ENCODE results near the gene VAPB.
A peak's percentile ranks its signal among the peaks of the same experiment; 100 is the strongest.

Gene VAPB

DNA sequence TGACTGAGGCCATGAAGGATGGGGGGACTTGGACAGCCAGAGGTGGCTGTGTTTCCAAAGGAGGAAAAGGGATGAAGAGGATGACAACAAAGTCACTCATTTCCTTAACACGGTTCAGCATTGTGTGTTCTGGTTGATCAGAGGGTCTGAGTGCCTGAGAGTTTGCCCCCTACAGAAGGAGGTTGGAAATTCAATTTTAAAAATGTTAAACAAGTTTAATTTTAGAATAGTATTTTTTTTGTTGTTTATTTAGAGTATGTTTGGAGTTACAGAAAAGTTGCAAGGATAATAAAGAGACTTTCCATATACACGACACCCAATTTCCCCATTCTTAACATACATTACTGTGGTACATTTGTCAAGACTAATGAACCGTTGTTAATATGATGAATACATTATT is 10.3 kb upstream of the VAPB start:
- no peak for DNase-seq (ENCODE audit: low spot score)

DNA sequence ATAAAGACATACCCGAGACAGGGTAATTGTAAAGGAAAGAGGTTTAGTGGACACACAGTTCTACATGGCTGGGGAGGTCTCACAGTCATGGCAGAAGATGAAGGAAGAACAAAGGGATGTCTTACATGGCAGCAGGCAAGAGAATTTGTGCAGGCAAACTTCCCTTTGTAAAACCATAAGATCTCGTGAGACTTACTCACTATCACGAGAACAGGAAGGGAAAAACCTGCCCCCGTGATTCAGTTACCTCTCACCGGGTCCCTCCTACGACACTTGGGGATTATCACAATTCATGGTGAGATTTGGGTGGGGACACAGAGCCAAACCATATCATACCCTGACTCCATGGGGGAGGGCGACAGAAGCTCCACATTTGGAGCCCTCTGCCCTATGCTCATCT is 7.4 kb upstream of the VAPB start:
- DNase-seq (ENCODE audit: low spot score) = no peak

DNA sequence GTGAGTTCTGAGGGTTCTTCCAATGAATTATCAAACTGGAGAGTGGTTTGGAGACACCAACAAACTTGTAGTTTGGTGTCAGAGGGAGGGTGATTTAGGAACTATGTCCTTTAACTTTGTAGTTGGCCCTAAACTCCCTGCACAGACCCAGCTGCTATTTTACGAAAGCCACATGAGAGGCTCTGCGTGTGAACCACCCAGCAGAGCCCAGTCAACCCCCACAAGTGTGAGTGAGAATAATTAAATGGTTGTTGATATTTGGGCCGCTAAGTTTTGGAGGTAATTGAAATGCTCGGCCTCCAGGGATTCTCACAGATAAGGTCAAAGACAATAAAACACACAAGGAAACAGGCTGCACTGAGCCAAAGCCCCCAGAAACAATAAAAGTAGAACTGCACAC is 6.9 kb upstream of the VAPB start:
- DNase-seq (ENCODE audit: low spot score) = no peak

DNA sequence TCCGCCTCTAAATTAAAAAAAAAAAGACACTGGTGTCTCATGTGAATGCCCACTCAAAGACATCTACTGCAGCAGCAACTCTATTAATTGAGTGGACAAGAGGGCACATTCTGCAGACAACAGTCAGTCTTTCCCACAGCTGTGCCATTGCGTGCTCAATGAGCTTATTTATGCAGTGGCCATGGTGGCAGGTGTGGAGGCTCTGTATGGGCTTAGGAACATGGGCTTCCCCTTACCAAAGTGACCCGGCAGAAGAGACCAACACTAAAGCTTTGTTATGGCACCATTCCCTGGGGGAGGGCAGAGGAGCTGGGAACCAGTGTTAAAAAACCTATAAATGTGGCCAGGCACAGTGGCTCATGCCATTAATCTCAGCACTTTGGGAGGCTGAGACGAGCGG is 4.2 kb upstream of the VAPB start:
- no peak for DNase-seq (ENCODE audit: low spot score)

DNA sequence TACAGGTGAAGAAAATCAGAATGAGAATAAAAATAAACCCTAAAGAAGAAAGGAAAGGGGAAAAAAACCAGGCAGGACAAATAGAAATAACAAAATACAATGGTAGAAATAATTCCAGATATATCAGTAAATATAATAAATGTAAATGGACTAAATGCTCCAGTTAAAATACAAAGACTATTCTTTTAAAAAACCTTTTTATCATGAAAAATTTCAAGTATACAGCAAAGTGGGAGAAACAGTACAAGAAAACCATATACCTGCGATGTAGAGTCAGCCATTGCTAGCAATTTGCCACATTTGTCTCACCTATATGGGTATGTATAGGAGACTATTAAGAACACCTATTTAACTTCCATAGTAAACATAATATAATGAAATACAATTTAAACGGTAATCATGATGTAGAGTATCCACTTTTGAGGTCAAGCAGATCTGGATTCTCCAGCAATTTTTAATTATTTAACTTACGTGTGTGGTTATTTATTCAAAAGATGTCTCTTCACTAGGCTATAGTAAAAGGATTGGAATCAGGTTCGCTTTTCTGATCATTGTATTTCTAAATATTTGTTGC is 914 bp upstream of the VAPB start:
- no peak for DNase-seq (ENCODE audit: low spot score)

DNA sequence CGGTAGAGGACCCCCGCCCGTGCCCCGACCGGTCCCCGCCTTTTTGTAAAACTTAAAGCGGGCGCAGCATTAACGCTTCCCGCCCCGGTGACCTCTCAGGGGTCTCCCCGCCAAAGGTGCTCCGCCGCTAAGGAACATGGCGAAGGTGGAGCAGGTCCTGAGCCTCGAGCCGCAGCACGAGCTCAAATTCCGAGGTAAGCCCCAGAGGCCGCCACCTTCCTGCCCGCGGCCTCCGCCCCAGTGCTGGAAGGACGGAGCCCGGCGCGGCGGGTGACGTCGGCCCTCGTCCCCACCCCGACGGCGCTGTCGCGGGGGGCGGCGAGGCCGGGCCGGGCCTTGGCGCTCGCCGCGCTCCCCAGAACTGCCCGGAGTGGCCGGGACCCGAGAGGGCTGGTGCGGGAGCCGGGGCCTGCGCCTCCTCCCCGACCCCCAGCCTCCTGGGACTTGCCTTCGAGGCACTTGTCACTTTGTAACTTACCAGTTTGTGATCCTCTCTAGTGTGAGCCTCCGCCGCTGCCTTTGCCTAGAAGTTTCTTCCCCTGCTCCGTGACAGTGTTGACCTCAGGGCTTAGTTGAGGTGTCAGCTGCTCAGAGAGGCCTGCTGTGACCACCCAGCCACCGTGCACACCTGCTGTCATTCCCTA is 417 bp downstream of the VAPB start:
- DNase-seq (ENCODE audit: low spot score) = peak; percentile 73

DNA sequence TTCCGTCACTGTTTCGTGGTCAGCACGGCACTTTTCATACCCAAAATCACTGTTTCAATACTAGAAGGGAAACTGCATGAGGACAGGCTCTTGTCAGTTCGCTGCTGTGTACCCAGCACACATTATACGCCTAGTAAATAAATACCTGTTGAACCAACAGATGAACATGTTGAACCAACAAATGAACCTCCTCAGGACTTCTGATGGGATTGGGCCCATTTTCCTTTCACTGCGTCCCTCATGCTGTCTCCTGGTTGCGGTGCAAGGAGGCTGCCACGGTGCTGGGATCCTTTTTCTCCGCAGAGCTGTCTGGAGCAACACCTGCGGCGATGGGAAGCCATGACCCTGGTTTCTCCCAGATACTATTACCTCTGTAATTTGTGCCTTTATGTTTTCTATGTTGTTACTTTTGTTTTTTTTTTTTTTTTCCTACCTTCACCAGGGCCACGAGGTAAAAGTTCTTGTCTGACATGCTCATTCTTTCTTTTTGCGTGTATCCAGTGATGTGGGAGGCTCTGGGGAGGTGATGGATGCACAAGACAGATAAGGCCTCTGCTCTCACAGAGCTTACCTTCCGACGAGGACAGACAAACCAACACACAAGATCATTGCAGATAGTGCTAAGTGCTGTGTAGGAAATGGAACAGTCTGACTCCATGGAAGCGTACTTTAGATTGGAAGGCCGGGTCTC is 1.1 kb downstream of the VAPB start:
- no peak for DNase-seq (ENCODE audit: low spot score)

DNA sequence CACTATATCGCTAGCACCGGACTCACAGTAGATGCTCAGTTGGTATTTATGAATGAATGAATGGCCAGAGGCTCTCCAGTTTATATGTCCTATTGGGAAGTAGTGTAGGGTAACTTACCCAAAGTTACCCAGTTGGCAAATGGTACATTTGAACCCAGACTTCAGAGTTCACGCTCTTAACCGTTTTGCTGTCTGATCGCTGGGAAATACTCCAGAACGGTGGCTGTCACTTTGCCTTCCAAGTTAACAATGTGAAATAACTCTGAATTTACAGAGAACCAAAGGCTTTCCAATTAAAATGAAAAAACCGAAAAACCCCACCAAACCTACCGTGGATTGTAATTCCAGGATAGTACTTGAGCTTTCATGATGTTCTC is 1.6 kb downstream of the VAPB start:
- DNase-seq (ENCODE audit: low spot score) = no peak

DNA sequence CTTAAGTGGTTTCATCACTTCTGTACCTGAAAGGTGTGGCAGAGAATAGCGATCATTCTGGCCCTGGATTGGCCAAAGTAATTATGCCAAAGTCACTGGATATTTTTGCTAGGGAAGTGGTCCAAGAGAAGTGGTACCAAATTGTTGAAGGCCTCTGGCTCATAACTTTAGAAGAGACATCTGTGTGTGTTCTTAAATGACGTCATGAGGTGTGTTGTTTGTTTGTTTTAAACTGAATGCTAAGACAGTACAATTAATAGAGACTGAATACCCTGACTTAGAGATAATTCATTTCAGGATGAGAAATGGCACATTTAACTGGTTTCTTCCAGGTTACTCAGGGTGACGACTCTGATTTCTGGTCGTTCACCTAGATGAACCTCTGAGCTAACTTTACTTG is 3.3 kb downstream of the VAPB start:
- DNase-seq (ENCODE audit: low spot score) = no peak

DNA sequence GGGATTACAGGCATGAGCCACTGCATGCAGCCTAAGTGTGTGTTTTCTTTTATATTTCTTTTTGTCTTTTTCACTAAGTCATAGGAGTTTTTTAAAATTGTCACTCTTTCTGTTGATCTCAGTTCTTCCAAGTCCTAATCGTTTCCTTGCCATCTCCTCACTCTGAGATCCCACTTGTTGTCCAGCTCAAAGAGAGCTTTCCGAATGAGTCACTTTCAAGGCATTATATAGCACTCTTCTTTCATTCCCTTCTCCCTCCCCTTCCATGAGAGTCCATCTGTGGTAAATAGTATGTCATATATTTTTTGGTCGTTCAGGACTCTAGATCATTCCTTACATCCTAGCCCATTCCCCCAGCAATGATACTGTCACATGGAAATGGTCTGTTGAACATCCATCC is 4.3 kb downstream of the VAPB start:
- no peak for DNase-seq (ENCODE audit: low spot score)

DNA sequence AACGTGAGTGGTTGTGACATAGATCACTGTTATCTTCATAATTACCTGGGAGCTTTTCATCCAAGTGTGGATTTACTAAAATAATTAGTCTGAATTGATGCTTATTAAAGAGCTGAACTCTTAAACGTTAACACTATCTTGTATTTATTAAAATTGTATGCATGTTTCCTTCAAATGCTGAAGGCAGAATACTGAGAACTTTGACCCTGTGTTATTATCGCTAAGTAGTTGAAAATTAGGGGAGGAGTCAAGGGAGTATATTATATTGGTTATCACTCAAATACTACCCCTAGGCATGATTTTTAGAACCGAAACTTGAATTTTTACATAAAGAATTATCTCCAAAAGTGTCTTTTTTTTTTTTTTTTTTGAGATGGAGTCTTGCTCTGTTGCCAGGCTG is 5.8 kb downstream of the VAPB start:
- DNase-seq (ENCODE audit: low spot score) = no peak

DNA sequence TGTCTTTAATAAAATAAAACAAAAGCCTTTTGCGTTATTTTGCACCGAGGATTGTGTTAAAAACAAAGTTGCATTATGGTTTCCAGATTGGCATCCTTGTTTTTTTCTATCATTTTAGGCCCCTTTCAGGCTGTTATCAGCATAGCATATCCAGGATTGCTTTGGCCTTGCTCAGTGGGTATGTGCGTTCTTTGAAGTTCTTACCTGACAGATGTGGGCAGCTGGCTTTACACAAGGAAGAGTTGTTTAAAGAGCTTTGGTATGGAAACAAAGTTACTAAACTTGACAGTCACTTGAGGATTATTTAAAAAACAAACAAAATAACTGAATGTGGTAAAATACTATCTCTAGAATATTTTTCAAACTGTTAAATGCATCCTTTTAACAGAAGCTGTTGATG is 6.6 kb downstream of the VAPB start:
- no peak for DNase-seq (ENCODE audit: low spot score)

DNA sequence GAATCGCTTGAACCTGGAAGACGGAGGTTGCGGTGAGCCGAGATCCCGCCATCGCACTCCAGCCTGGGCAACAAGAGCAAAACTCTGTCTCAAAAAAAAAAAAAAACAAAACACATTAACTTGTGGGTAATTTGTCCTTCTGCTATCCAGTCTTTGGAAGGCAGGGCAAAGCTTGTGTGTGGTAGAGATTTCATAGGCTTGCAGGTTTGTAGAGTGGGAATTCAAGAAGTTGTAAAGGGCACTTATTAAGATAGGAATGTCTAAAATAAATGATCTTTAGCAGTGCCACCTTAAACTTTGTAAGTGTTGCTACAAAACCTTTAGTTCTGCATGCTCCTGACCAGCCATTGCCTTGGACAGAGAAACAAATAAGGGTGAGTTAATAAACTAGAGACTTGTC is 8.4 kb downstream of the VAPB start:
- no peak for DNase-seq (ENCODE audit: low spot score)

DNA sequence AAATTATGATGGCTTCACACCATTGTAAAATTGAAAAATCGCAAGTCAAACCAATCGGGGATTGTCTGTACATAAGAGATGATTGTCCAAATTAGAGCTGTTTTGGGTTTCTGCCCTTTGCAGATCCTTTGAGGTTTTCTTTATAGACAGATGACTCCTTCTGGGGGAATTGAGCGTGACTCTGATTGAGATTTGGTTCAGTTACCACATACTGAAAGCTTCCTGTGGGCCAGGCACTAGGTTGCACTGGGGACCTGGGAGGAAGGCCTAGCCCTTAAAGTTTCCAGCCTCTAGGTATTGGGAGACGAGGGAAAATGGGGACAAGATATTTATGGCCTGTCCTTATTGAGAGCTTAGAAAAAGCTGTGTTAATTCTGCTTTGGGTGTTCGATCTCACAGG is 9.2 kb downstream of the VAPB start:
- DNase-seq (ENCODE audit: low spot score) = no peak

DNA sequence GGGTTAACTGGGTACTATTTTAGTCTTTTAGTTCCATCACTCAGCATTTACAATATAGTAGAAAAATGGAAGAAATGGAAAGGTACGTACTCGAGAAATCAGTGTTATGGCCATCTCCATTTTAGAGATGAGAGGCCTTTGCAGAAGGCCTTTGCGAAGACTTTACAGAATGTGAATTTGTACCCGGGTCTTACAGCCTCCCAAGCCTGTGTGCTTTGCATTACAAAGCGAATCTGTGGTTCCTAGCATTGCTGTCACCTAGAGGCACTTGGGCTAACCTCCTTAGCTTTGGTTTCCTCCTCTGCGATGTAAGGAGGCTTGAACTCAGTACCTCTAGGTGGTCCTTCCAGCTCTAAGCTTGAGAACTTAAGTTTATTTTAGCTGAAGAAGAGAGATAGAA is 10.9 kb downstream of the VAPB start:
- DNase-seq (ENCODE audit: low spot score) = no peak

DNA sequence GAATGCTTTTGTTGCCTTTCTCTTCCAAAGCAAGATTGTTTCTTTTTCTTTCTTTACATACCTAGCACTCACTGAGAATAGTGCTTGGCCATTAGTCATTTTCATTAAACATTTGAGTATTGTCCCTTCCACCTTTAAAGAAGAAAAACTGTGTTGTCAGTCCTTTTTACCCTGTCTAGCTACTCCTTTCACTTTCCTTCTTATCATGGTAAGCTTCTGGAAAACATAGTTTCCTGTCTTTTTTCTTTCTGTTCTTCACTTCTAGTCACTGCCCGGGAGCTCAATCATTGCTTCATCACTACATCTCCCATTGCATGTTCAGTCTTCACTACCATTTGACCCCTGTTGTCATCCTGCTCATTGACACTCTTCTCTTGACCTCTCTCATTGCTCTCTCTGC is 12.1 kb downstream of the VAPB start:
- no peak for DNase-seq (ENCODE audit: low spot score)

DNA sequence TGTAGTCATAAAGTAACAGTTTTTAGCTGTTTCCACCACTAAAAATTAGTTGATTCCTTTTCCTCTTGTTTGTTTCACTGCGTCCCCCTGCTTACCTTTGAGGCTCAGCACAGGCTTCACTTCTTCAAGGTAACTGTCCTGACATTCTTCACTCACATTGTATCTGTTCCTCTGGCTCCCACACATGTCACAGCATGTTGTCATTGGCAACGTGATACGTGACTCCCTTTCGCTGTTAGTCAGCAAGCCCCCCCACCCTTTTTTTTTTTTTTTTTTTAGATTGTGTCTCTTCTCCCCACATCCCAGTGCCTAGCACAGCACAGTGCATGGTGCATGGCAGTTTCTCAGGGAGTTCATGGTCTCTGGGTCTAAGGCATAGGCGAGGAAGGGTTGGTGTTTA is 13.3 kb downstream of the VAPB start:
- no peak for DNase-seq (ENCODE audit: low spot score)

DNA sequence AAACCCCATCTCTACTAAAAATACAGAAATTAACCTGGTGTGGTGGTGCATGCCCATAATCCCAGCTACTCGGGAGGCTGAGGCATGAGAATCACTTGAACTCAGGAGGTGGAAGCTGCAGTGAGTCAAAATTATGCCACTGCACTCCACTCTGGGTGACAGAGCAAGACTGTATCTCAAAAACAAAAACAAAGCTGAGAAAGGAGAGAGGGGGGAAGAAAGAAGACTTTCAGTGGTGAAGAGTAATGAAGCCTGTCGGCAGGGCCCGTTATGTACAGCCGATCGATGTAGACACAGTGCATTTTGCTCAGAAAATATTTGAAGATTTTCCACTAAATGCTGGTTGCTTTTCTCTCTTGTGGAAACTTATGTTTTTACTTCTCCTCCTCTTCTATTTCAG is 13.8 kb downstream of the VAPB start:
- no peak for DNase-seq (ENCODE audit: low spot score)

DNA sequence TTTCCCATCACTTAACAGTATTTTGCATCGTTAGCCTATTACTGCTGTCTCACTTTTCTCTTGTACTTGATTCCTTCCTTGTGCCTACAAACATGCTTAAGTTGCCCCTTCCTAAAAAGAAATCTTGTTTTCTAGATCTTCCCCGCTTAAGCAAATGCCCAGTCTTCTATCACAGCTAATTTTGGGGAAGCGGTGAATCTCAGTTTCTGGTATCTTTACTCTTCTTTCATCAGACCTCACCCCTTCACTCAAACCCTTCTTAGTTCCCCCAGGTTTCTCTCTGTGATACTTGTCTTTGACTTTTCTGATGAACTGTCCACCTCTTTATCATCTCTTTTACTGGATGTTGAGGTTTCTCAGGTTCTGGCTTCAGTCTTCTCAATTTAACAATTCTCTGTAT is 14.2 kb downstream of the VAPB start:
- DNase-seq (ENCODE audit: low spot score) = no peak

DNA sequence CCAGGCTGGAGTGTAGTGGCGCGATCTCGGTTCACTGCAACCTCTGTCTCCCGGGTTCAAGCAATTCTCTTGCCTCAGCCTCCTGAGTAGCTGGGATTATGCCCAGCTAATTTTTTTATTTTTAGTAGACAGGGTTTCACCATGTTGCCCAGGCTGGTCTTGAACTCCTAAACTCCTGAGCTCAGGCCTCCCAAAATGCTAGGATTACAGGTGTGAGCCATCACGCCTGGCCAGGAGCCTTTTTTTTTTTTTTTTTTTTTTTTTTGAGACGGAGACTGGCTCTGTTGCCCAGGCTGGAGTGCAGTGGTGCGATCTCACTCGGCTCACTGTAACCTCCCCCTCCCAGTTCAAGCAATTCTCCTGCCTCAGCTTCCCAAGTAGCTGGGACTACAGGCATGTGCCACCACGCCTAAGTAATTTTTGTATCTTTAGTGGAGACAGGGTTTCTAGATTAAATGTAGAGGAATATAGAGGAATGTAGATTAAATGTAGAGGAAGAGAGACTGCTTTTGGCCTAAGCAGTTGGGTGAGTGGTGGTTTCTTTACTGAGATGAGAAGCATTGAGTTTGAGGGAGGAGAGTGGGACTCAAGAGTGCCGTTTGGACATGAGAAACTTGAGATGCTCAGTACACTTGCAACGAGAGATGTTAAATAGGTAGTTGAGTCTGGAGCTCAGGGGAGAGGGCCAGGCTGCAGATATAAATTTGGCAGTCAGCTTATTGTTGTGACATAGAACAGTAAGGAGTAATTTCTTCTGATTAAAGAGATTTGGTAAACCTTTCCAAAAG is 16.7 kb downstream of the VAPB start:
- DNase-seq (ENCODE audit: low spot score) = no peak

DNA sequence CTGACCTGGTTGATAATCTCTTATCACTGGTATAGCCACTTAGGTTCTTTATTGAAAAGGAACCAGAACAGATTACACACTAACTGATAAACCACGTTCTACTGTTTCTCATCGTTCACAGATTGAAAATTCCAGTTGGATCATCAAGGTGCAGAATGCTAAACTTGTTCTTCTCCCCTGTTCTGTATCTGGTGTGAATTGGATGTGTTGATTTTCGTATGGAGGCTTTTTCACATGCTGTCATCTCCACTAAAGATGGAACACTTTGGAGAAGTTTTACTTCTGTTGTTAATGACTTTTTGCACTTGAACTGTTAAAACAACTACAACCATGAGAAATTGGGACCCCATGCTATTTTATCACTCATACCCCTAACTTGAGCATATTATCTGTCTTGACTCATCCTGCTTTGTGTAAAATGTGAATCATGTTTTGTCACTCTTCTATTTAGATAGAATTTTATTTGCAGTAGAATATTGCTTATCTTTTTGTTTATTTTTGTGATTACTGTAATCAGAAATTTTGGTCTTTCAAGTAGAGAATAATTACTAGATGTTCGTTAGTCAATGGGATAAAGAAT is 17.5 kb downstream of the VAPB start:
- DNase-seq (ENCODE audit: low spot score) = no peak

DNA sequence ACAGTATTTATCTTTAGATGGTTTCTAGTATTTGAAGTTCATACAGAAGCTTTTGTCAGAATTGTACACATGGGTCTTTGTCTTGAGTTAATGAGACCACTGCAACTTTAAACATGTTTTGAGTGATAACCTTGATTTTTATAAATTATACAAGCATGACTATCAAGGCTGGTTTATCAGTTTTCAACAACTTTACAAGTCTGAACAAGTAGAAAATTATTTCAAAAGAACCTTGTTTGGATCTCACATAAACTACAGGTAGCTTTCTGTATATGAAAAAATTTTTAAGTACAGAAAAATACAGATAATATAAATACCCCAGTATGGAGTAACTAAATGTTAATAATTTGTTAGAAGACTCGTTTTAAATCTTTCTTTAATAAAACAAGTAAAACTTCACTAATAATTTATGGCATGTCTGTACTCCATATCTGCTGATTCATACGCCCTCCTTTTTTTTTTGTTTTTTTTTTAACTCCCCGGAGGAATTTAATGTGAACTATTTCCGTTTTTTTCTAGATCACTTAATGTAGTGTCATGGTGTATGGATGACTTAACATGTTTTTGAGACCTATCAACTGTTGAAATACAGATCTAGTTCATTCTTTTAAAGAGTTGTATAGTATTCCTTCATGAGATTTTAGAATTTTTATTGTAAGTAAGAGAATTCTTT is 18.3 kb downstream of the VAPB start:
- no peak for DNase-seq (ENCODE audit: low spot score)

Measured in D341Med (cell line).